GM23248 (cell line): ENCODE results near the gene FCGR3B. TPM values are rescaled to one million over a fixed set of nuclear protein-coding genes. Genes with fewer than 3 reads are reported as not detected.
"Not testable (repeated sequence)": the region's sequence is repeated elsewhere in the genome, so short reads cannot be mapped to it uniquely, and the experiment has no call there.

Source experiments
- DNase-seq: peaks from one replicate; pipeline ENCODE4 v3.0.0-alpha.2; 2015
- H2AFZ ChIP-seq: fragments of 200-600 bp; sonication (generic); 2 replicates; pipeline ENCODE4 v1.6.1; 2016; ENCODE audit warnings: antibody characterized with exemption
- H3F3A ChIP-seq: fragments of 200-600 bp; sonication (generic); 2 replicates; pipeline ENCODE4 v1.6.1; 2016; ENCODE audit warnings: mild to moderate bottlenecking, antibody characterized with exemption, mixed run types; ENCODE audit not compliant: insufficient read depth
- H3K27ac ChIP-seq: fragments of 200-600 bp; sonication (generic); 2 replicates; pipeline ENCODE4 v1.5.1; 2016; ENCODE audit warnings: mild to moderate bottlenecking
- H3K27me3 ChIP-seq: fragments of 200-600 bp; sonication (generic); replicated peaks from 2 replicates; pipeline ENCODE4 v1.6.1; 2016; ENCODE audit warnings: mild to moderate bottlenecking; ENCODE audit not compliant: insufficient read depth
- H3K36me3 ChIP-seq: fragments of 200-600 bp; sonication (generic); 2 replicates; pipeline ENCODE4 v1.6.1; 2016; ENCODE audit warnings: low read depth, mild to moderate bottlenecking
- H3K4me1 ChIP-seq: fragments of 200-600 bp; sonication (generic); 2 replicates; pipeline ENCODE4 v1.6.1; 2016; ENCODE audit warnings: mild to moderate bottlenecking; ENCODE audit not compliant: insufficient read depth
- H3K4me2 ChIP-seq: fragments of 200-600 bp; sonication (generic); one replicate; pipeline ENCODE4 v1.6.1; 2016; ENCODE audit warnings: mild to moderate bottlenecking; ENCODE audit not compliant: unreplicated experiment
- H3K4me3 ChIP-seq: fragments of 200-600 bp; sonication (generic); 2 replicates; pipeline ENCODE4 v1.5.1; 2016; ENCODE audit warnings: mild to moderate bottlenecking
- H3K79me2 ChIP-seq: fragments of 200-600 bp; sonication (generic); 2 replicates; pipeline ENCODE4 v1.6.1; 2016; ENCODE audit warnings: mild to moderate bottlenecking; ENCODE audit not compliant: insufficient read depth
- H3K9ac ChIP-seq: fragments of 200-600 bp; sonication (generic); 2 replicates; pipeline ENCODE4 v1.6.1; 2016; ENCODE audit warnings: mild to moderate bottlenecking
- H3K9me2 ChIP-seq: fragments of 200-600 bp; sonication (generic); 2 replicates; pipeline ENCODE4 v1.6.1; 2016; ENCODE audit warnings: mixed run types, mild to moderate bottlenecking, moderate library complexity; ENCODE audit not compliant: insufficient read depth
- H3K9me3 ChIP-seq: fragments of 200-600 bp; sonication (generic); one replicate; pipeline ENCODE4 v1.6.1; 2017; ENCODE audit warnings: low read depth
- H4K20me1 ChIP-seq: fragments of 200-600 bp; sonication (generic); 2 replicates; pipeline ENCODE4 v1.6.0; 2016; ENCODE audit not compliant: insufficient read depth
- WGBS, 2 experiments: methylation state at CpG; one replicate each; pipeline ENCODE4 v1.1.6; 2015 to 2017; ENCODE audit warnings: low lambda C conversion rate in 2 of 2, low coverage in 1 of 2; ENCODE audit errors: missing lambda C conversion rate in 2 of 2; 5-methylcytosine and 5-hydroxymethylcytosine counted together
- in situ Hi-C: fragments of 300-500 bp; cut with MboI; formaldehyde crosslinking; loops from 2 replicates; pipeline ENCODE4 v1.15.0; 2020
- polyA plus RNA-seq: library from polyadenylated mRNA; unstranded; fragments of >200 nt; fragmentation: Nextera tagmentation; extraction: Ambion mirVana; gene quantifications from 2 replicates; pipeline ENCODE4 v1.2.1, GENCODE V29; 2016
- total RNA-seq: library from RNA; depleted of rRNA; stranded (reverse); fragments of >200 nt; shearing (Covaris generic); gene quantifications from 2 replicates; pipeline ENCODE4 v1.2.3, GENCODE V29; 2014

FCGR3B gene
- total and polyA plus RNA-seq, 2 experiments from 2014 or later, result not detected

- WGBS, 2 experiments, result 86 to 90% methylated on average over 2 of the region's 2 CpGs
- H3K9me2 ChIP-seq, H3K79me2 ChIP-seq, H4K20me1 ChIP-seq, H3K4me3 ChIP-seq, H3K4me1 ChIP-seq, H3K36me3 ChIP-seq, H3K27me3 ChIP-seq, DNase-seq, H3F3A ChIP-seq, H3K4me2 ChIP-seq, H3K9me3 ChIP-seq, in situ Hi-C loops: not testable (repeated sequence)
- peak overlapping the region; percentile 33 for H3K9ac ChIP-seq
- H3K27ac ChIP-seq, result peak overlapping the region; percentile 43; the same call in 1 of the 2 replicates
- H2AFZ ChIP-seq, result peak overlapping the region; percentile 75
Observed at GRCh38 chr1:161595173-161595572, 35.8 kb downstream of the FCGR3B start.

- WGBS, 2 experiments, result 61 to 64% methylated on average over 4 of the region's 4 CpGs
- in situ Hi-C loops, H3K4me2 ChIP-seq: not testable (repeated sequence)
Observed at GRCh38 chr1:161594269-161594984, 36.5 kb downstream of the FCGR3B start.

GRCh38 chr1:161593092-161593755 lies 37.8 kb downstream of the FCGR3B start:
- H3K36me3 ChIP-seq, DNase-seq, H3K4me2 ChIP-seq, H2AFZ ChIP-seq, H4K20me1 ChIP-seq, H3K79me2 ChIP-seq, H3K27ac ChIP-seq, H3K9ac ChIP-seq, H3K4me3 ChIP-seq, in situ Hi-C loops, H3K27me3 ChIP-seq, H3K4me1 ChIP-seq, H3K9me3 ChIP-seq, H3F3A ChIP-seq, H3K9me2 ChIP-seq: not testable (repeated sequence)
- 66 to 68% methylated on average over 11 of the region's 11 CpGs for WGBS, 2 experiments

More at GRCh38 chr1:161594269-161594984, 36.5 kb downstream of the FCGR3B start:
- not testable (repeated sequence) for H3K9me3 ChIP-seq, H3F3A ChIP-seq, DNase-seq, H3K27me3 ChIP-seq, H4K20me1 ChIP-seq, H3K36me3 ChIP-seq, H3K27ac ChIP-seq, H3K4me3 ChIP-seq, H3K79me2 ChIP-seq, H2AFZ ChIP-seq, H3K9me2 ChIP-seq, H3K9ac ChIP-seq, H3K4me1 ChIP-seq

- H2AFZ ChIP-seq, H3K9me2 ChIP-seq, H3K27me3 ChIP-seq, DNase-seq, H3K4me1 ChIP-seq, H3K9ac ChIP-seq, H3K79me2 ChIP-seq, H3F3A ChIP-seq, H3K36me3 ChIP-seq, H4K20me1 ChIP-seq, H3K4me3 ChIP-seq, in situ Hi-C loops, H3K4me2 ChIP-seq, H3K9me3 ChIP-seq, H3K27ac ChIP-seq: not testable (repeated sequence)
- 0 to 80% methylated on average over 1 to 2 of the region's 3 CpGs for WGBS, 2 experiments
Observed at GRCh38 chr1:161592586-161592985, 38.4 kb downstream of the FCGR3B start.

GRCh38 chr1:161589920-161590319 lies 41.1 kb downstream of the FCGR3B start:
- H3K9me3 ChIP-seq, H3K27me3 ChIP-seq, H4K20me1 ChIP-seq, in situ Hi-C loops, H2AFZ ChIP-seq, H3K9ac ChIP-seq, H3F3A ChIP-seq, H3K4me3 ChIP-seq, H3K36me3 ChIP-seq, H3K79me2 ChIP-seq, H3K4me2 ChIP-seq, H3K27ac ChIP-seq, H3K4me1 ChIP-seq, H3K9me2 ChIP-seq, DNase-seq: not testable (repeated sequence)
- 100% methylated on average over 1 of the region's 6 CpGs for WGBS, 2 experiments

GRCh38 chr1:161589365-161589764 lies 41.6 kb downstream of the FCGR3B start:
- 90 to 97% methylated on average over 2 to 5 of the region's 8 CpGs for WGBS, 2 experiments
- H2AFZ ChIP-seq, H3K27ac ChIP-seq: not testable (repeated sequence)

GRCh38 chr1:161588596-161588995 lies 42.4 kb downstream of the FCGR3B start:
- H4K20me1 ChIP-seq, H3K4me3 ChIP-seq, H3K27me3 ChIP-seq, H3K4me1 ChIP-seq, H3K9me2 ChIP-seq, H3K27ac ChIP-seq, H3K9ac ChIP-seq, DNase-seq, H3K4me2 ChIP-seq, H3F3A ChIP-seq, H3K79me2 ChIP-seq, in situ Hi-C loops, H2AFZ ChIP-seq, H3K9me3 ChIP-seq, H3K36me3 ChIP-seq: not testable (repeated sequence)
- WGBS, 2 experiments, result no CpG with 5 or more reads among the region's 6 CpGs

More at GRCh38 chr1:161589365-161589764, 41.6 kb downstream of the FCGR3B start:
- H3K9me3 ChIP-seq, H3K9me2 ChIP-seq, H3F3A ChIP-seq, in situ Hi-C loops, H3K36me3 ChIP-seq, H3K9ac ChIP-seq, DNase-seq, H3K4me2 ChIP-seq, H3K4me3 ChIP-seq, H3K79me2 ChIP-seq, H3K4me1 ChIP-seq, H3K27me3 ChIP-seq, H4K20me1 ChIP-seq: not testable (repeated sequence)
